GM13976 (cell line): ENCODE data around the gene PARP6.

ENCODE experiments used
- DNase-seq: peaks from one replicate; pipeline ENCODE4 v3.0.0; 2012; ENCODE audit warnings: low spot score
- CTCF ChIP-seq: IDR thresholded peaks from 2 replicates; pipeline ENCODE4 v1.5.1; 2012; ENCODE audit warnings: borderline replicate concordance, mild to moderate bottlenecking; ENCODE audit not compliant: insufficient read depth; ENCODE audit errors: extremely low read depth, missing control alignments, control extremely low read depth
- in situ Hi-C: fragments of 300-500 bp; cut with MboI; formaldehyde crosslinking; loops from one replicate; pipeline ENCODE4 v1.12.0; 2022; ENCODE audit warnings: low sequenced_read_pairs, mixed read lengths, inconsistent platforms; ENCODE audit not compliant: unreplicated experiment

Gene PARP6

GRCh38 chr15:72229076-72229946 is 43.0 kb downstream of the PARP6 start:
- no peak for DNase-seq
- in situ Hi-C loops = no loop called here
- no peak for TF ChIP-seq CTCF

GRCh38 chr15:72227720-72228119 is 44.6 kb downstream of the PARP6 start:
- in situ Hi-C loops = no loop called here
- no peak for TF ChIP-seq CTCF
- DNase-seq = no peak

- in situ Hi-C loops = no loop called here
- no peak for DNase-seq
- TF ChIP-seq CTCF = no peak
These were observed 45.2 kb downstream of the PARP6 start for GRCh38 chr15:72227192-72227586.

DNA sequence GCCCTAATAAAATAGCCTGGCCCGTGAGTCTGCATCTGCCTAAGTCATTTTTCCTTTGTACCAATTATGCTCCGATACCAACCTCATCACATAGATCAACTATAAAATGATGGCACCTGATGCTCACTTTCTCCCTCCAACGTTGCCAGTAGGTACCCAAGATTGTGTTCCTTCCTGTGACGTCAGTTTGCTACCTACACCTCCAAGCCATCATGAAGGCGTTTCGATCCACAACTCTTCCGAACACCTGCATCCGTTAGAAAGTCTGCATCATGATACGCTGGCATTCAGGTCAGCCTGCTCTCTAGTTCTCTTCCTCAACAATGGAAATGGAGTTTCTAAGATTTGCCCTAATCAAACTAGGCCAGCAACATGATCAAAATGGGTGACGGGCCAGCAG is 49.1 kb downstream of the PARP6 start:
- in situ Hi-C loops = no loop called here
- no peak for DNase-seq
- no peak for TF ChIP-seq CTCF

DNA sequence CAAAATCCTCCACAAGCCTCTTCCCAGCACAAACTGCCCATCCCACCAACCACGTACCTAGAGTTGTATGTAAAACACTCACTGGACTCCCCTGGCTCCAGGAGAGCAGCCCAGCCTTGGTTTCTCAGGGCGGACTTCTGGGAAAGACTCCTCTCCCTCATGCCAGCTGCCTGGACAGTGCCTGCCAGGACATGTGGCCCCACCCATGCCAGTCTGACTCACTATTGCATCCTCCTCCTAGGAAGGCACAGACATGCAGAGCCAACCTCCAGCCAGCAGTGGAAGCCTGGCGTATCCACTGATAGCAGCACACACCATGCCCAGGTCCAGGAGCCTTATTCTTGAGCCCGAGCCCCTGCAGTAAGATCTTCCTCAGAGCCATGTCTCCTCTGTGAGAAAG is 50.0 kb downstream of the PARP6 start:
- no peak for TF ChIP-seq CTCF
- in situ Hi-C loops = no loop called here
- DNase-seq = no peak

DNA sequence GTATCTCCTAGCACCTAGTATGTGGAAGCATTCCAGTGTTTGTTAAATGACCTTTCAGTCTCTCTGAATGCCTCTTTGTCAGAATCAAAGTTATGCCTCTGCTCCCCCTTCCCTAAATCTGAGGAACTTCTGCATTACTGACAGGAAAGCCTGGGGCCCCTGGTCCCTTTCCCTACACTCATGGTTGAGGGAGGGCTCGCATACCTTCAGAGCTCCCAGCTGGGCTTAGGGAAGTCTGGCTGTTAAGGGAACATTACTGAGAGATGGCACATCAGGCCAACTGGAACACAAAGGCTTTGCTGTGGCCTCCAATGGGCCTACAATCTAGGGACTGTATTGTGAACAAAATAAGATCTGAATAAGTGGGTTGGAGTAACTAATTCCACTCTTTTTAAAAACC is 51.7 kb downstream of the PARP6 start:
- in situ Hi-C loops = no loop called here
- DNase-seq = no peak
- TF ChIP-seq CTCF = no peak

- in situ Hi-C loops = no loop called here
- TF ChIP-seq CTCF = no peak
- no peak for DNase-seq
These were observed 55.1 kb downstream of the PARP6 start for GRCh38 chr15:72217216-72217615.
